IMR-90 (cell line): ENCODE data around the gene B2M. TPM values are rescaled to one million over a fixed set of nuclear protein-coding genes. Genes with fewer than 3 reads are reported as not detected.

ENCODE experiments used
- ATAC-seq: fragments of 200-7000 bp; cut with Tn5 transposase; 2 replicates; pipeline ENCODE4 v1.9.1; 2020; ENCODE audit warnings: low read depth, mild to moderate bottlenecking, moderate library complexity
- BruUV-seq: library from RNA; stranded (reverse); fragments of 400-500 nt; replicated peaks from 2 replicates; lab custom pipeline; 2021; lab: Mats Ljungman, UMichigan
- CTCF ChIA-PET: fragments of 300-600 bp; formaldehyde crosslinking; extraction: SDS; loops from one replicate; lab custom pipeline; 2021; ENCODE audit warnings: antibody characterized with exemption; lab: Yijun Ruan, JAX
- POLR2A ChIA-PET: fragments of 300-600 bp; sonication (Branson Sonifier 250); formaldehyde crosslinking; loops from one replicate; lab custom pipeline; 2022; ENCODE audit warnings: antibody characterized with exemption; ENCODE audit not compliant: unreplicated experiment; lab: Charles Lee
- DNase-seq: peaks from one replicate; pipeline ENCODE4 v3.0.0; 2013
- H2AFZ ChIP-seq: replicated peaks from 2 replicates; pipeline ENCODE3; 2013; ENCODE audit warnings: low read length, mild to moderate bottlenecking; ENCODE audit not compliant: poor library complexity
- H2AK5ac ChIP-seq: 2 replicates; pipeline ENCODE4 v1.6.1; 2013; ENCODE audit warnings: low read depth, low read length, inconsistent platforms
- H2AK9ac ChIP-seq: replicated peaks from 2 replicates; pipeline ENCODE3; 2013; ENCODE audit warnings: mild to moderate bottlenecking, low read depth, low read length, moderate library complexity; ENCODE audit not compliant: poor library complexity
- H2BK120ac ChIP-seq: 2 replicates; pipeline ENCODE4 v1.6.1; 2013; ENCODE audit warnings: low read depth, low read length, inconsistent platforms
- H2BK15ac ChIP-seq: 3 replicates; pipeline ENCODE4 v1.6.1; 2013; ENCODE audit warnings: low read depth, low read length, inconsistent platforms
- H2BK20ac ChIP-seq: 2 replicates; pipeline ENCODE4 v1.6.1; 2013; ENCODE audit warnings: low read depth, mild to moderate bottlenecking, inconsistent platforms, low read length, moderate library complexity
- H2BK5ac ChIP-seq: 2 replicates; pipeline ENCODE4 v1.6.1; 2013; ENCODE audit warnings: mild to moderate bottlenecking, low read depth, low read length, inconsistent platforms; ENCODE audit not compliant: poor library complexity, severe bottlenecking
- H3K14ac ChIP-seq: replicated peaks from 2 replicates; pipeline ENCODE4 v1.6.1; 2013; ENCODE audit warnings: low read depth, low read length, inconsistent platforms
- H3K18ac ChIP-seq: 2 replicates; pipeline ENCODE4 v1.6.1; 2013; ENCODE audit warnings: low read depth, low read length, control low read depth
- H3K23ac ChIP-seq: 2 replicates; pipeline ENCODE4 v1.6.1; 2013; ENCODE audit warnings: low read depth, low read length, inconsistent platforms
- H3K27ac ChIP-seq: 2 replicates; pipeline ENCODE4 v1.5.1; 2013; ENCODE audit warnings: mild to moderate bottlenecking, control low read depth, low read length; ENCODE audit not compliant: insufficient read depth
- H3K27me3 ChIP-seq: 2 replicates; pipeline ENCODE4 v1.6.1; 2013; ENCODE audit warnings: low read length; ENCODE audit not compliant: control insufficient read depth, insufficient read depth
- H3K36me3 ChIP-seq: 2 replicates; pipeline ENCODE4 v1.6.1; 2013; ENCODE audit warnings: low read length, mixed read lengths; ENCODE audit not compliant: control insufficient read depth, insufficient read depth
- H3K4ac ChIP-seq: 2 replicates; pipeline ENCODE4 v1.6.1; 2013; ENCODE audit warnings: low read depth, low read length, inconsistent platforms
- H3K4me1 ChIP-seq: 2 replicates; pipeline ENCODE4 v1.6.1; 2013; ENCODE audit warnings: low read length, mixed read lengths; ENCODE audit not compliant: control insufficient read depth, insufficient read depth
- H3K4me2 ChIP-seq: 2 replicates; pipeline ENCODE4 v1.6.1; 2013; ENCODE audit warnings: low read depth, mild to moderate bottlenecking, control low read depth, low read length, moderate library complexity
- H3K4me3 ChIP-seq: 2 replicates; pipeline ENCODE4 v1.5.1; 2013; ENCODE audit warnings: low read depth, mild to moderate bottlenecking, control low read depth, low read length, moderate library complexity; ENCODE audit not compliant: insufficient read depth
- H3K56ac ChIP-seq: 2 replicates; pipeline ENCODE4 v1.6.1; 2013; ENCODE audit warnings: low read length, inconsistent platforms; ENCODE audit not compliant: insufficient read depth; ENCODE audit errors: extremely low read depth
- H3K79me1 ChIP-seq, 2 experiments: 2 replicates each; pipeline ENCODE4 v1.6.1; 2013; ENCODE audit warnings: low read length in 2 of 2, inconsistent platforms in 1 of 2, low read depth in 1 of 2
- H3K9ac ChIP-seq: 2 replicates; pipeline ENCODE4 v1.6.1; 2013; ENCODE audit warnings: low read depth, low read length, control low read depth
- H3K9me1 ChIP-seq: 2 replicates; pipeline ENCODE4 v1.6.1; 2013; ENCODE audit warnings: low read length, inconsistent platforms; ENCODE audit not compliant: insufficient read depth
- H3K9me3 ChIP-seq: 2 replicates; pipeline ENCODE4 v1.6.1; 2013; ENCODE audit warnings: low read length; ENCODE audit not compliant: control insufficient read depth, insufficient read depth
- H4K20me1 ChIP-seq: 2 replicates; pipeline ENCODE4 v1.6.1; 2013; ENCODE audit warnings: low read length, inconsistent platforms; ENCODE audit not compliant: insufficient read depth
- H4K5ac ChIP-seq: 2 replicates; pipeline ENCODE4 v1.6.1; 2013; ENCODE audit warnings: mild to moderate bottlenecking, low read depth, low read length, control low read depth
- H4K8ac ChIP-seq, 2 experiments: 2 replicates each; pipeline ENCODE4 v1.6.1; 2013; ENCODE audit warnings: low read depth in 2 of 2, low read length in 2 of 2, control low read depth in 1 of 2, inconsistent platforms in 1 of 2
- H4K91ac ChIP-seq: 2 replicates; pipeline ENCODE4 v1.6.1; 2013; ENCODE audit warnings: low read depth, low read length, inconsistent platforms; ENCODE audit not compliant: insufficient read depth
- BHLHE40 ChIP-seq: fragments of 150-350 bp; IDR thresholded peaks from 2 replicates; pipeline ENCODE4 v1.6.1; 2016; ENCODE audit warnings: mild to moderate bottlenecking, low read depth, low read length
- CHD1 ChIP-seq: IDR thresholded peaks from 2 replicates; pipeline ENCODE4 v1.6.1; 2012; ENCODE audit warnings: low read depth, low read length, improper control_type of control experiment
- MAFK ChIP-seq: IDR thresholded peaks from 2 replicates; pipeline ENCODE4 v1.6.1; 2012; ENCODE audit warnings: low read depth, low read length, improper control_type of control experiment
- RCOR1 ChIP-seq: IDR thresholded peaks from 2 replicates; pipeline ENCODE4 v1.6.1; 2012; ENCODE audit warnings: mild to moderate bottlenecking, low read length, improper control_type of control experiment; ENCODE audit not compliant: insufficient replicate concordance
- SMC3 ChIP-seq: fragments of 150-350 bp; IDR thresholded peaks from 2 replicates; pipeline ENCODE4 v1.6.1; 2016; ENCODE audit warnings: low read depth, mild to moderate bottlenecking, antibody characterized with exemption, low read length, moderate library complexity
- WGBS, 2 experiments: methylation state at CpG; one replicate each; pipeline versions ENCODE4 v1.1.5 to v1.1.7; 2013; ENCODE audit warnings: missing lambda C conversion rate in 2 of 2; ENCODE audit not compliant: insufficient read length in 1 of 2; ENCODE audit errors: extremely low coverage in 2 of 2; 5-methylcytosine and 5-hydroxymethylcytosine counted together
- dilution Hi-C: fragments of 300-500 bp; cut with HindIII; formaldehyde crosslinking; loops from one replicate; pipeline ENCODE4 v1.14.3; 2018; ENCODE audit warnings: low sequenced_read_pairs; ENCODE audit not compliant: unreplicated experiment
- in situ Hi-C: fragments of 300-500 bp; cut with MboI; formaldehyde crosslinking; loops from 3 replicates; pipeline ENCODE4 v1.14.3; 2019; ENCODE audit warnings: low sequenced_read_pairs, inconsistent platforms, mixed read lengths
- intact Hi-C: fragments of 100-400 bp; cut with micrococcal nuclease; formaldehyde crosslinking; loops from 2 replicates; pipeline ENCODE4 v1.10.0; 2022
- polyA plus RNA-seq, 3 experiments: library from polyadenylated mRNA; depleted of rRNA; stranded (reverse); fragments of >200 nt; gene quantifications; 2 replicates each; pipeline ENCODE4 v1.2.3, GENCODE V29; 2012; ENCODE audit warnings: low replicate concordance in 1 of 3
- total RNA-seq: library from RNA; depleted of rRNA; stranded (reverse); fragments of >200 nt; gene quantifications from 2 replicates; pipeline ENCODE4 v1.2.3, GENCODE V29; 2012

The B2M gene
- total and polyA plus RNA-seq, 2 of the 4 experiments (the other 2 are of a cell fraction) = 895 to 3,394 TPM

DNA sequence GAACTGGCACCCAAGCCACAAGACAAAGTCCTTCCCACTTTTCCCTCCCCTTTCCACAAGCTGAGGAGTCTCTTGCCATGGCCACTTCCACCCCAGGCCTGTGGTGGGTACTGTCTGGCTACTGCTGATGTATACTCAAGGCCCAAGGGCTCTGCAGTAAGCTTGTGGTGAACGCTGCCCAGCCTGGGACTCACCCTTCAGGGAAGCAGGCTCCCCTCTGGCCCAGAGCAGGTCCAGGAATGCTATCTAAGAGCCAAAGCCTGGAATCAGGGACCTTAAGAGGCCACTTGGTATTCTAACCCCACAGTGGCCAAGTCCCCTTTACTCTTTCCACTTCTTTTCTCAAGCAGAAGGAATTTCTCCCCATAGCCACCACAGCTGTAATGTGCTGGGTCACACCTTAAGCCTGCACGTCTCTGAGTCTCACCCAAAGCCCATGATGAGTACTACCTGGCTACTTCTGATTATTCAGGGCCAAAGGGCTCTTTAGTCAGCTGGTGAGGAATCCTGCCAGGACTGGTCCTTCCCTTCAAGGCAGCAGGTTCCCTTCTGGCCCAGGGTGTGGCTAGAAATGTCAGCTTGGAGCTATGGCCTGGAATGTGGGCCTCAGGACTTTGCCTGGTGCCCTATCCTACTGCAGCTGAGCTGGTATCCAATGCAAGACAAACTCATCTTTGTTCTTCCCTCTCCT lies 4.2 kb upstream of the B2M start:
- H3K18ac ChIP-seq = no peak overlapping the region

More for the DNA sequence above, 4.2 kb upstream of the B2M start:
- Histone ChIP-seq H4K5ac (no peak overlapping the region), H3K23ac (no peak overlapping the region), H3K4ac (no peak overlapping the region), H3K9me3 (no peaks in the 10 kb centered on the region), H3K27me3 (no peaks in the 10 kb centered on the region), H2BK15ac (no peak overlapping the region), H3K9me1 (no peaks in the 10 kb centered on the region; the same call in 1 of the 2 replicates), H4K91ac (no peak overlapping the region), H2BK120ac (no peak overlapping the region), H3K4me1 (no peaks in the 10 kb centered on the region), H3K79me1 (peaks cover 6 to 7% of the 10 kb centered on the region in 2 experiments; a peak in 2 of 4 replicates), H4K20me1 (peaks cover 3% of the 10 kb centered on the region), H3K36me3 (no peaks in the 10 kb centered on the region), H3K9ac (no peak overlapping the region), H3K4me2 (no peak overlapping the region), H2AK9ac (no peak overlapping the region), H3K56ac (no peak overlapping the region), H4K8ac (no peak overlapping the region), H2BK20ac (no peak overlapping the region), H3K4me3 (no peak overlapping the region), H3K27ac (no peak overlapping the region), H3K14ac (no peak overlapping the region), H2AK5ac (no peak overlapping the region), H2AFZ (no peak overlapping the region), H2BK5ac (no peak overlapping the region)
- intact Hi-C loops = no loop called here
- DNase-seq (no peak), ATAC-seq (no peak)
- CTCF ChIA-PET = no interaction called here
- TF ChIP-seq BHLHE40 (no peak), RCOR1 (no peak), MAFK (no peak), CHD1 (no peak), SMC3 (no peak)
- in situ Hi-C loops = no loop called here
- BruUV-seq = no TSS peak
- WGBS, 2 experiments = no CpG with 5 or more reads among the region's 2 CpGs
- POLR2A ChIA-PET = no interaction called here
- dilution Hi-C loops = no loop called here
